Lung (tissue), 12 donors: ENCODE measurements around the gene TRIM47. TPM values are rescaled to one million over a fixed set of nuclear protein-coding genes. Genes with fewer than 3 reads are reported as not detected.

Source experiments
- ATAC-seq: fragments of 200-7000 bp; cut with Tn5 transposase; one replicate; pipeline ENCODE4 v1.9.1; 2020; ENCODE audit warnings: moderate number of reproducible peaks; ENCODE audit not compliant: insufficient read depth, low FRiP score
- DNase-seq, 3 donors: peaks; one replicate each; pipeline ENCODE4 v3.0.0-alpha.2; 2013 to 2017
- H3K27ac ChIP-seq, 2 donors: one replicate each; pipeline ENCODE4 v1.5.1; 2013; ENCODE audit warnings: mild to moderate bottlenecking in 2 of 2, moderate library complexity in 2 of 2, control low read depth in 1 of 2, inconsistent platforms in 1 of 2, low read depth in 1 of 2, low read length in 1 of 2
- H3K27me3 ChIP-seq, 3 donors: one replicate each; pipeline ENCODE4 v1.5.1; 2013; ENCODE audit warnings: low read length in 2 of 3; ENCODE audit not compliant: control insufficient read depth in 3 of 3, insufficient read depth in 3 of 3
- H3K36me3 ChIP-seq, 4 donors: one replicate each; pipeline ENCODE4 v1.5.1; 2013; ENCODE audit warnings: low read length in 4 of 4, mild to moderate bottlenecking in 1 of 4, moderate library complexity in 1 of 4; ENCODE audit not compliant: control insufficient read depth in 4 of 4, insufficient read depth in 4 of 4
- H3K4me1 ChIP-seq, 5 donors: one replicate each; pipeline ENCODE4 v1.5.1; 2013; ENCODE audit warnings: low read length in 5 of 5, mild to moderate bottlenecking in 2 of 5, moderate library complexity in 1 of 5; ENCODE audit not compliant: control insufficient read depth in 5 of 5, insufficient read depth in 5 of 5
- H3K4me3 ChIP-seq: one replicate; pipeline ENCODE4 v1.5.1; 2013; ENCODE audit warnings: mild to moderate bottlenecking, control low read depth, moderate library complexity
- H3K9ac ChIP-seq, 2 donors: one replicate each; pipeline ENCODE4 v1.5.1; 2013; ENCODE audit warnings: low read length in 2 of 2, control low read depth in 1 of 2; ENCODE audit not compliant: insufficient read depth in 1 of 2
- H3K9me3 ChIP-seq, 4 donors: one replicate each; pipeline ENCODE4 v1.5.1; 2013; ENCODE audit warnings: low read length in 3 of 4, mild to moderate bottlenecking in 1 of 4, moderate library complexity in 1 of 4; ENCODE audit not compliant: control insufficient read depth in 4 of 4, insufficient read depth in 3 of 4
- WGBS, 2 donors: extraction: QIAGEN DNeasy Blood & Tissue Kit; methylation state at CpG; one replicate each; pipeline ENCODE4 v1.1.7; 2013; 5-methylcytosine and 5-hydroxymethylcytosine counted together
- polyA plus RNA-seq, 2 donors: library from polyadenylated mRNA; stranded (reverse); fragments of 200-250 nt; gene quantifications; one replicate each; pipeline ENCODE4 v1.2.1, GENCODE V29; 2013
- total RNA-seq, 2 donors: library from RNA; depleted of rRNA in 1 of 2; stranded (reverse); fragments of >200 nt in 1 of 2; gene quantifications; one replicate each; pipeline ENCODE4 v1.2.1, GENCODE V29; 2014 to 2021
- TF ChIP-seq, protein P1 (sequence below): IDR thresholded peaks from 2 replicates; pipeline ENCODE4 v1.5.1; 2012; ENCODE audit warnings: mild to moderate bottlenecking; ENCODE audit errors: control extremely low read depth, extremely low read depth
- donor health status: control.
- donor health status: control.
- donor health status: Bipolar disorder and iron deficiency.
- donor health status: healthy.
- donor health status: DM: yes; HTN: yes; CAD: no.

TRIM47 gene
- total and polyA plus RNA-seq, 4 donors = 22.9 to 78.3 (median 28.0) TPM

DNA sequence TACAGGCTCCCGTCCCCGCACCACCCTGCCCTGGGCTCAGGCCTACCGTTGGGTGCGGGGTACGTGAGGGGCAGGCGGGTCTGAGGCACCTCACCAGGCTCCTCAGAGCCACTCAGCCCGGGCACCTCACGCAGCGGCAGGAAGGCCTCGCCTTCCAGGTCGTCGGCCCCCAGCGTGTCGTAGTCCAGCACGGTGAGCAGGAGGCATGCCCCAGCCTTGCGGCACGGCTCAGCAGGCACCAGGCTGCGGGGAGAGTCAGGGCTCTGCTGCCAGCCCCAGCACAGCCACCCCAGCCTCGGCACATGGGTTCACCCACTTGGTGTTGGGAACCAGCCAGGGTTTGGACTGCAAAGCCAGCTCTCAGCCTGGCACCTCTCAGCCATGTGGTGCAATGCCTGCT lies 49.6 kb downstream of the TRIM47 start:
- Histone ChIP-seq H3K4me3 (no peak overlapping the region), H3K36me3 (peaks cover 0 to 44% (median 5%) of the 10 kb centered on the region in 4 donors), H3K9ac (no peak overlapping the region), H3K9me3 (no peaks in the 10 kb centered on the region), H3K27ac (peak overlapping the region in 1 of 2 donors; percentile 7), H3K27me3 (no peaks in the 10 kb centered on the region), H3K4me1 (peaks cover 0 to 18% (median 2%) of the 10 kb centered on the region in 5 donors)
- DNase-seq (no peak), ATAC-seq (no peak)
- WGBS, 2 donors = 88 to 93% methylated on average over 19 of the region's 19 CpGs
- TF ChIP-seq, protein P1, sequence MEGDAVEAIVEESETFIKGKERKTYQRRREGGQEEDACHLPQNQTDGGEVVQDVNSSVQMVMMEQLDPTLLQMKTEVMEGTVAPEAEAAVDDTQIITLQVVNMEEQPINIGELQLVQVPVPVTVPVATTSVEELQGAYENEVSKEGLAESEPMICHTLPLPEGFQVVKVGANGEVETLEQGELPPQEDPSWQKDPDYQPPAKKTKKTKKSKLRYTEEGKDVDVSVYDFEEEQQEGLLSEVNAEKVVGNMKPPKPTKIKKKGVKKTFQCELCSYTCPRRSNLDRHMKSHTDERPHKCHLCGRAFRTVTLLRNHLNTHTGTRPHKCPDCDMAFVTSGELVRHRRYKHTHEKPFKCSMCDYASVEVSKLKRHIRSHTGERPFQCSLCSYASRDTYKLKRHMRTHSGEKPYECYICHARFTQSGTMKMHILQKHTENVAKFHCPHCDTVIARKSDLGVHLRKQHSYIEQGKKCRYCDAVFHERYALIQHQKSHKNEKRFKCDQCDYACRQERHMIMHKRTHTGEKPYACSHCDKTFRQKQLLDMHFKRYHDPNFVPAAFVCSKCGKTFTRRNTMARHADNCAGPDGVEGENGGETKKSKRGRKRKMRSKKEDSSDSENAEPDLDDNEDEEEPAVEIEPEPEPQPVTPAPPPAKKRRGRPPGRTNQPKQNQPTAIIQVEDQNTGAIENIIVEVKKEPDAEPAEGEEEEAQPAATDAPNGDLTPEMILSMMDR = no peak

DNA sequence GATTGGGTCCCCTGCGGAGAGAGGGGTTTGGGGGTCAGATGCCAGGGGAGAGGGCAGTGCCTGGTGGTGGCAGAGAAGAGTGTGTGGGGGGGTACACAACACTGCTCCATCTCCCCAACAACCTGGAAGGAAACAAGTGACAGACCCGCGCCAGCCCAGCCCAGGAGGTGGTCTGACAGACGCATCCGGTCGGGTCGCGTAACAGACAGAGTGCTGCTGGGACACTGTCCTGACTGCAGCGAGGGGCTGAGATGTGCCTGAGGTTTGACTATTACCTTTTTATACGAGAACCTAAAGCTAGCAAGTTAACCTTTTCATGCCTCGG lies 50.3 kb downstream of the TRIM47 start:
- ATAC-seq (no peak), DNase-seq (peak in 1 of 3 donors; percentile 75)
- TF ChIP-seq, protein P1 = no peak
- Histone ChIP-seq H3K4me3 (no peak overlapping the region), H3K4me1 (peaks cover 0 to 18% (median 2%) of the 10 kb centered on the region in 5 donors), H3K27me3 (no peaks in the 10 kb centered on the region), H3K9me3 (no peaks in the 10 kb centered on the region), H3K9ac (no peak overlapping the region), H3K36me3 (peaks cover 0 to 48% (median 8%) of the 10 kb centered on the region in 4 donors), H3K27ac (peak overlapping the region; percentile 78 to 80)
- WGBS, 2 donors = 50 to 52% methylated on average over 11 of the region's 11 CpGs

DNA sequence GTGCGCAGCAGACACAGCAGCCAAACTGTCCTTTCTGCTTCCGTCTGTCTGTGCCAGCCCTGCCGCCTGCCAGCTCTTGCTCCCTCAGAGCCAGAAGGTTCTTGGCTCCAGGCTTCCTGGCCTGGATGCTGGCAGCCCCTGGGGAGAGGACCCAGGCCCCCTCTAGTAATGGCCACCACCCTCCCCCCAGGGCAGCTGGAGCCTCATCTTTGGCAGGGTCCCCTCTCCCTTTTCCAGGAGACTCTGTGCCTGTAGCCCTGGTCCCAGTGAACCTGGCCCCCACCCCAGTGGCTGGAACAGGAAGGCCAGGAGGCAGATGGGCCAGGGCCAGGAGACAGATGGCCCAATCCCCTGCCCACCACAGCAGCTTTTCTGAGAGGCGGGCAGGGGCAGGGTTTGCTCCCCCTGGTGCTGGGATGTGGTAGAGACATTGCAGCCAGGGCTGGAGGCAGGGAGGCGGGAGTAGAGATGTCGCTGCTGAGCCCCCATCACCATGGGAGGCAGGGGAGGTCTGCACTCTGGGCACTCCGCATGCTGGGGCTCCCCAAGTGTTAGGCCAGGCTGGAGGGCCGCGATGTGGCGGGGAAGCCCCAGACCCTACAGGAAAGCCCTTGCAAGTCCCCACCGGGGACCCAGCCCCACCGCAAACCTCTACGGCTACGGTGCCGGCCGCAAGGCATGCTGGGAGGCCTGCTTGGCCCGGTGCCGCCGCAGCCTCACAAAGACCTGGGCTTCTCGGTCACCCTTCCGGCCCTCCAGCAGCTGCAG lies 50.9 kb downstream of the TRIM47 start:
- peaks cover 0 to 54% (median 8%) of the 10 kb centered on the region in 4 donors for H3K36me3 ChIP-seq
- H3K4me3 ChIP-seq = no peak overlapping the region
- peaks cover 0 to 18% (median 2%) of the 10 kb centered on the region in 5 donors for H3K4me1 ChIP-seq
- H3K9ac ChIP-seq = no peak overlapping the region
- WGBS, 2 donors = 33 to 45% methylated on average over 21 of the region's 21 CpGs
- H3K9me3 ChIP-seq = no peaks in the 10 kb centered on the region
- no peaks in the 10 kb centered on the region for H3K27me3 ChIP-seq
- H3K27ac ChIP-seq = peak overlapping the region; percentile 78 to 80
- ATAC-seq (no peak), DNase-seq (peak; percentile 78 to 84 (median 79))
- TF ChIP-seq, protein P1 = peak; percentile 32
